Duodenal mucosa (tissue), 2 donors: ENCODE data around the gene TRPM4.
A peak's percentile ranks its signal among the peaks of the same experiment; 100 is the strongest.
"Not testable (repeated sequence)": the region's sequence is repeated elsewhere in the genome, so short reads cannot be mapped to it uniquely, and the experiment has no call there.

Experiments
- H3K27ac ChIP-seq: one replicate; pipeline ENCODE4 v1.7.0; 2013; ENCODE audit warnings: low read depth, low read length
- H3K27me3 ChIP-seq, 2 donors: one replicate each; pipeline ENCODE4 v1.7.0; 2013; ENCODE audit warnings: low read length in 2 of 2, control low read depth in 1 of 2; ENCODE audit not compliant: insufficient read depth in 2 of 2, control insufficient read depth in 1 of 2
- H3K36me3 ChIP-seq, 2 donors: one replicate each; pipeline ENCODE4 v1.7.0; 2013; ENCODE audit warnings: low read length in 2 of 2, control low read depth in 1 of 2; ENCODE audit not compliant: insufficient read depth in 2 of 2, control insufficient read depth in 1 of 2
- H3K4me1 ChIP-seq, 2 donors: one replicate each; pipeline ENCODE4 v1.7.0; 2013; ENCODE audit warnings: low read length in 2 of 2, control low read depth in 1 of 2; ENCODE audit not compliant: insufficient read depth in 2 of 2, control insufficient read depth in 1 of 2
- H3K4me3 ChIP-seq, 2 donors: one replicate each; pipeline ENCODE4 v1.7.0; 2013; ENCODE audit warnings: low read length in 2 of 2, low read depth in 1 of 2
- H3K9ac ChIP-seq, 2 donors: one replicate each; pipeline ENCODE4 v1.7.0; 2013; ENCODE audit warnings: low read length in 2 of 2, low read depth in 1 of 2
- H3K9me3 ChIP-seq, 2 donors: one replicate each; pipeline ENCODE4 v1.7.0; 2013; ENCODE audit warnings: low read length in 2 of 2, control low read depth in 1 of 2; ENCODE audit not compliant: control insufficient read depth in 1 of 2

Gene TRPM4

GRCh38 chr19:49224441-49224840 lies 66.8 kb downstream of the TRPM4 start:
- not testable (repeated sequence) for H3K27me3 ChIP-seq, H3K27ac ChIP-seq, H3K9ac ChIP-seq, H3K9me3 ChIP-seq, H3K36me3 ChIP-seq
- Histone ChIP-seq H3K4me1 (peaks cover 0 to 16% of the 10 kb centered on the region in 2 donors), H3K4me3 (peak overlapping the region in 1 of 2 donors; percentile 36)

GRCh38 chr19:49224879-49225278 lies 67.3 kb downstream of the TRPM4 start:
- peaks cover 0 to 16% of the 10 kb centered on the region in 2 donors for H3K4me1 ChIP-seq
- no peaks in the 10 kb centered on the region for H3K9me3 ChIP-seq
- H3K4me3 ChIP-seq = peak overlapping the region in 1 of 2 donors; percentile 36
- no peaks in the 10 kb centered on the region for H3K27me3 ChIP-seq
- no peak overlapping the region for H3K9ac ChIP-seq
- H3K27ac ChIP-seq = peak overlapping the region; percentile 20
- H3K36me3 ChIP-seq = no peaks in the 10 kb centered on the region

- Histone ChIP-seq H3K36me3 (no peaks in the 10 kb centered on the region), H3K27me3 (no peaks in the 10 kb centered on the region)
These were observed 71.8 kb downstream of the TRPM4 start for GRCh38 chr19:49229416-49229815.

GRCh38 chr19:49231389-49231788 lies 73.8 kb downstream of the TRPM4 start:
- no peak overlapping the region for H3K27ac ChIP-seq
- no peaks in the 10 kb centered on the region for H3K36me3 ChIP-seq
- H3K4me3 ChIP-seq = no peak overlapping the region
- H3K27me3 ChIP-seq = no peaks in the 10 kb centered on the region
- H3K9ac ChIP-seq = no peak overlapping the region
- H3K4me1 ChIP-seq = no peaks in the 10 kb centered on the region
- H3K9me3 ChIP-seq = no peaks in the 10 kb centered on the region

More at GRCh38 chr19:49229416-49229815, 71.8 kb downstream of the TRPM4 start:
- no peak overlapping the region for H3K9ac ChIP-seq
- no peak overlapping the region for H3K27ac ChIP-seq
- H3K4me3 ChIP-seq = no peak overlapping the region
- H3K4me1 ChIP-seq = peaks cover 0 to 16% of the 10 kb centered on the region in 2 donors
- H3K9me3 ChIP-seq = no peaks in the 10 kb centered on the region

GRCh38 chr19:49231804-49232203 lies 74.2 kb downstream of the TRPM4 start:
- Histone ChIP-seq H3K27me3 (no peaks in the 10 kb centered on the region), H3K36me3 (no peaks in the 10 kb centered on the region), H3K27ac (no peak overlapping the region), H3K9ac (no peak overlapping the region), H3K4me1 (no peaks in the 10 kb centered on the region), H3K4me3 (no peak overlapping the region), H3K9me3 (no peaks in the 10 kb centered on the region)

- H3K27ac ChIP-seq = no peak overlapping the region
- H3K4me3 ChIP-seq = no peak overlapping the region
- H3K4me1 ChIP-seq = no peaks in the 10 kb centered on the region
- H3K36me3 ChIP-seq = no peaks in the 10 kb centered on the region
- no peaks in the 10 kb centered on the region for H3K27me3 ChIP-seq
- no peaks in the 10 kb centered on the region for H3K9me3 ChIP-seq
- no peak overlapping the region for H3K9ac ChIP-seq
These were observed 75.6 kb downstream of the TRPM4 start for GRCh38 chr19:49233163-49233562.

- no peak overlapping the region for H3K9ac ChIP-seq
- H3K27me3 ChIP-seq = no peaks in the 10 kb centered on the region
- H3K27ac ChIP-seq = no peak overlapping the region
- H3K9me3 ChIP-seq = no peaks in the 10 kb centered on the region
- no peaks in the 10 kb centered on the region for H3K4me1 ChIP-seq
- no peaks in the 10 kb centered on the region for H3K36me3 ChIP-seq
- no peak overlapping the region for H3K4me3 ChIP-seq
These were observed 84.2 kb downstream of the TRPM4 start for GRCh38 chr19:49241769-49242168.

- Histone ChIP-seq H3K4me1 (no peaks in the 10 kb centered on the region), H3K27me3 (no peaks in the 10 kb centered on the region), H3K9me3 (no peaks in the 10 kb centered on the region), H3K36me3 (no peaks in the 10 kb centered on the region), H3K9ac (no peak overlapping the region), H3K4me3 (no peak overlapping the region), H3K27ac (no peak overlapping the region)
These were observed 85.5 kb downstream of the TRPM4 start for GRCh38 chr19:49243129-49243528.

- Histone ChIP-seq H3K36me3 (no peaks in the 10 kb centered on the region), H3K4me1 (no peaks in the 10 kb centered on the region), H3K9ac (no peak overlapping the region), H3K27me3 (no peaks in the 10 kb centered on the region), H3K9me3 (no peaks in the 10 kb centered on the region), H3K27ac (no peak overlapping the region), H3K4me3 (no peak overlapping the region)
These were observed 86.1 kb downstream of the TRPM4 start for GRCh38 chr19:49243726-49244125.

- Histone ChIP-seq H3K9me3 (no peaks in the 10 kb centered on the region), H3K36me3 (no peaks in the 10 kb centered on the region), H3K27me3 (no peaks in the 10 kb centered on the region), H3K27ac (no peak overlapping the region), H3K4me1 (no peaks in the 10 kb centered on the region), H3K4me3 (no peak overlapping the region), H3K9ac (no peak overlapping the region)
These were observed 86.7 kb downstream of the TRPM4 start for GRCh38 chr19:49244256-49244655.

- H3K4me3 ChIP-seq = no peak overlapping the region
- no peak overlapping the region for H3K27ac ChIP-seq
- H3K27me3 ChIP-seq = no peaks in the 10 kb centered on the region
- no peaks in the 10 kb centered on the region for H3K9me3 ChIP-seq
- H3K36me3 ChIP-seq = no peaks in the 10 kb centered on the region
- H3K4me1 ChIP-seq = no peaks in the 10 kb centered on the region
- H3K9ac ChIP-seq = no peak overlapping the region
These were observed 90.1 kb downstream of the TRPM4 start for GRCh38 chr19:49247676-49248075.
